ENCODE data around the gene MYL10. TPM values are rescaled to one million over a fixed set of nuclear protein-coding genes. Genes with fewer than 3 reads are reported as not detected.

Gene MYL10
- total and polyA plus RNA-seq, 2 donors (not counting 3 experiments of a cell fraction or from before 2014, with no cell fraction given): not detected

DNA sequence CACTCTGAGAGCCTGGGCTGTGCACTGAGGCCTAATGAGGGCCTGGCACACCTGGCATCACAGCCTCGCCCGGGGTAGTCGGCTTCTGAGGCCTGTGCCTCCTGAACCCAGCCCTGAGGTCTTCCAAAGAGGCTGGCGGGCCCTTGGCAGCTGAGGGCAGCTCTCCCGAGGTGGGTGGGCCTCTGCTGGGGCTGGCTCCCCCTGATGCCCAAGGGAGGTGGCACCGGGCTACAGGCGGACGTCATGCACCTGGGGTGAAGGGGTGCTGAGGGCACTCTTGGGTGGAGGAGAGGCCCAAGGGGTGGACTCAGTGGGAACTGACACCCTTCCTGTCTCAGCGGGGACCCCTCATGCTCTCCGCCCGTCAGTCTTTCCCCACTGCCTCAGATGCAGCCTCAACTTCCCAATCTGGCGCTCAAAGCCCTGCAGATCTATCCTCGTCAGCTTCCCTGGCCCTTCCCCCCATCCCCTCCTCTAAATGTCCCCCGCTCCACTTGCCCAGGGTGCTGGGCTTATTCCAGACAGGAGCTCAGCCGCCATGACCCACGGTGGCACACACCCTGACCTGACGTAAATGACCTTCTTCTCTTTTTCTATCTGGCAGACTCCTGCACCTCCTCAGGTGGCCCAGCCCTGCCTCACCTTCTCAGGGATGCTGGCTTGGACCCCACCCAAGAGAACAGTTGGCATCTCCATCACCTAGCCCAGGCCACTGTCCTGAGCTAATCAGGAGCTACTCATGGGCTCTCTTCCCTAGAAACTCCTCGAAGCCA, 38.2 kb downstream of the MYL10 start:
- H3K9me1 ChIP-seq (replicated peaks; ENCODE audit: control insufficient read depth, extremely low read depth, insufficient read depth, low read length): no peaks in the 10 kb centered on the region
- no TSS peak for BruUV-seq (replicated peaks)
- TF ChIP-seq, protein P1, sequence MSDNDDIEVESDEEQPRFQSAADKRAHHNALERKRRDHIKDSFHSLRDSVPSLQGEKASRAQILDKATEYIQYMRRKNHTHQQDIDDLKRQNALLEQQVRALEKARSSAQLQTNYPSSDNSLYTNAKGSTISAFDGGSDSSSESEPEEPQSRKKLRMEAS (IDR thresholded peaks at IDR 0.05; ENCODE audit: insufficient read depth, insufficient read length): no peak
- TF ChIP-seq JUN (IDR thresholded peaks at IDR 0.05; ENCODE audit: borderline replicate concordance, insufficient read depth, insufficient read length, low read depth) (no peak), FOS (IDR thresholded peaks at IDR 0.05; ENCODE audit: borderline replicate concordance, insufficient read depth, low read length) (no peak), GATA2 (IDR thresholded peaks at IDR 0.05; ENCODE audit: insufficient read depth, insufficient read length, low read depth, low read length) (no peak), EZH2 (IDR thresholded peaks at IDR 0.05; ENCODE audit: borderline replicate concordance, low read depth, low read length, severe bottlenecking) (no peak), POLR2AphosphoS5 (IDR thresholded peaks at IDR 0.05; ENCODE audit: insufficient read depth, low read depth, low read length) (no peak), POLR2A (IDR thresholded peaks at IDR 0.05; ENCODE audit: low read depth, low read length) (no peak), MYC (IDR thresholded peaks at IDR 0.05; ENCODE audit: low read depth, low read length) (no peak)
- TF ChIP-seq, protein P2, sequence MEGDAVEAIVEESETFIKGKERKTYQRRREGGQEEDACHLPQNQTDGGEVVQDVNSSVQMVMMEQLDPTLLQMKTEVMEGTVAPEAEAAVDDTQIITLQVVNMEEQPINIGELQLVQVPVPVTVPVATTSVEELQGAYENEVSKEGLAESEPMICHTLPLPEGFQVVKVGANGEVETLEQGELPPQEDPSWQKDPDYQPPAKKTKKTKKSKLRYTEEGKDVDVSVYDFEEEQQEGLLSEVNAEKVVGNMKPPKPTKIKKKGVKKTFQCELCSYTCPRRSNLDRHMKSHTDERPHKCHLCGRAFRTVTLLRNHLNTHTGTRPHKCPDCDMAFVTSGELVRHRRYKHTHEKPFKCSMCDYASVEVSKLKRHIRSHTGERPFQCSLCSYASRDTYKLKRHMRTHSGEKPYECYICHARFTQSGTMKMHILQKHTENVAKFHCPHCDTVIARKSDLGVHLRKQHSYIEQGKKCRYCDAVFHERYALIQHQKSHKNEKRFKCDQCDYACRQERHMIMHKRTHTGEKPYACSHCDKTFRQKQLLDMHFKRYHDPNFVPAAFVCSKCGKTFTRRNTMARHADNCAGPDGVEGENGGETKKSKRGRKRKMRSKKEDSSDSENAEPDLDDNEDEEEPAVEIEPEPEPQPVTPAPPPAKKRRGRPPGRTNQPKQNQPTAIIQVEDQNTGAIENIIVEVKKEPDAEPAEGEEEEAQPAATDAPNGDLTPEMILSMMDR (IDR thresholded peaks at IDR 0.05; ENCODE audit: extremely low read depth in 1 of 2, insufficient read depth in 1 of 2, low read depth in 1 of 2, low read length in 2 of 2): no peak
- H3K9me3 ChIP-seq (replicated peaks; ENCODE audit: control insufficient read depth, insufficient read depth, low read length): no peaks in the 10 kb centered on the region
- H3K27ac ChIP-seq (ENCODE audit: insufficient read depth, low read depth, low read length): no peak overlapping the region
- FAIRE-seq (no peak), DNase-seq (ENCODE audit: low read depth, low spot score) (no peak)
- H3K4me3 ChIP-seq (replicated peaks in 1 of 3; ENCODE audit: insufficient read depth in 1 of 3, low read depth in 1 of 3, low read length in 3 of 3): no peak overlapping the region
- intact Hi-C loops (cut with micrococcal nuclease): no loop called here
- CTCF ChIA-PET: interaction anchor here (0.8 kb wide), 2 partner anchors 12 to 48 kb away, joined by 3 read pairs; no protein-coding TSS in a partner anchor
- H3K79me2 ChIP-seq (ENCODE audit: control insufficient read depth, insufficient read depth, low read length): no peaks in the 10 kb centered on the region
- peaks cover 0 to 3% of the 10 kb centered on the region in 2 experiments for H3K27me3 ChIP-seq (ENCODE audit: control insufficient read depth in 2 of 2, insufficient read depth in 2 of 2, low read length in 2 of 2)
- POLR2A ChIA-PET: no interaction called here
- H2AFZ ChIP-seq (ENCODE audit: low read depth, low read length): no peak overlapping the region
- H3K4me1 ChIP-seq (ENCODE audit: control insufficient read depth, extremely low read depth, insufficient read depth, low read length): no peaks in the 10 kb centered on the region
- no peak overlapping the region for H3K4me2 ChIP-seq (ENCODE audit: insufficient read depth, low read length)
- no peaks in the 10 kb centered on the region for H3K36me3 ChIP-seq (ENCODE audit: control insufficient read depth in 2 of 2, extremely low read depth in 1 of 2, insufficient read depth in 2 of 2, low read length in 2 of 2)
- H4K20me1 ChIP-seq (replicated peaks; ENCODE audit: control insufficient read depth, extremely low read depth, insufficient read depth, low read length): no peaks in the 10 kb centered on the region
- dilution Hi-C loops (cut with MboI; ENCODE audit: extremely low pct_ligation_motif_present, low sequenced_read_pairs): no loop called here
- H3K9ac ChIP-seq (replicated peaks; ENCODE audit: extremely low read depth, insufficient read depth, low read length): no peak overlapping the region

All from endothelial cell of umbilical vein (primary cell).